ENCODE measurements around the gene FDXACB1.

DNA sequence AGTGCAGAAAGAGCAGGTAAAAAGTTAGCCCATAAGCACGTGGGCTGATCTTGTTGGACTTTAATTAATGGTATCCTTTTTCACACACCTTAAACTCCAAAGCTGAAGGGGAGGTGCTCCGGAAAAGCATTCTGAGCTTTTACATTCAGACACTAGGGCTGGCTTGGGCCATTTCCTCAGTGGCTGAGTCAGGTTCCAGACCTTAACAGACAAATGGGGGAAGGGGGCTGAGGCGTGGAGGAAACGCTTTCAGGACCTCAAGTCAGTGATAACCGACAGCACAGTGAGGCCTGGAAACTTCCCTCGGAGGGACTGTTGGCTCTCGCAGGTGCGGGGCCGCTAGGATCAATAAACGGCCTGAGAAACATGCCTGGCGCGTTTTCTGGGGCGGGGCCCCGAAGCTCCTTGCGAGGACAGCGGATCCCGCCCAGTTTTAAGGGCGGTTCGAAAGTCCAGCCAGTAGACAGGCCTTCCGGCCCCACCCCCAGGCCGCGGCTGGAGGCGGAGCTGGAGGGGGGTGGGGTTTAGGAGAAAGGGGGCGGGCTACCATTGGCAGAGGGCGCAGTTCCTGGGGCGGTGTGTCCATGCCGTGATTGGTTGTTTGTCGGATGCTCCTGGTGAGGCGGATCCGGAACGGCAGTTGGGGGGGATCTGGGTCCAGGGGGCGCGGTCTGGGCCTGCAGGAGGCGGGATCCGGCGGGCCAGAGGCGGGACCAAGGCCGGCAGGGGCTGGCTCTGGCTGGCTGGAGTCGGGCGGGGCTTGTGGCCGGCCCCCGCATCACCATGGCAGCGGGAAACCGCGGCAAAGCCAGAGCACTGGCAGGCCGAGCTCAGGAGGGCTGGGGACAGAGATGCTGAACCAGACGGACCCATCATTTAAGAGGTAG lies 47.8 kb upstream of the FDXACB1 start:
- TF ChIP-seq YY1 (IDR thresholded peaks at IDR 0.05; ENCODE audit: insufficient read depth, insufficient read length) (no peak), ZNF274 (IDR thresholded peaks at IDR 0.05; ENCODE audit: low read depth, low read length) (no peak)
